ENCODE measurements around the gene TRAP1.
A peak's percentile ranks its signal among the peaks of the same experiment; 100 is the strongest.

DNA sequence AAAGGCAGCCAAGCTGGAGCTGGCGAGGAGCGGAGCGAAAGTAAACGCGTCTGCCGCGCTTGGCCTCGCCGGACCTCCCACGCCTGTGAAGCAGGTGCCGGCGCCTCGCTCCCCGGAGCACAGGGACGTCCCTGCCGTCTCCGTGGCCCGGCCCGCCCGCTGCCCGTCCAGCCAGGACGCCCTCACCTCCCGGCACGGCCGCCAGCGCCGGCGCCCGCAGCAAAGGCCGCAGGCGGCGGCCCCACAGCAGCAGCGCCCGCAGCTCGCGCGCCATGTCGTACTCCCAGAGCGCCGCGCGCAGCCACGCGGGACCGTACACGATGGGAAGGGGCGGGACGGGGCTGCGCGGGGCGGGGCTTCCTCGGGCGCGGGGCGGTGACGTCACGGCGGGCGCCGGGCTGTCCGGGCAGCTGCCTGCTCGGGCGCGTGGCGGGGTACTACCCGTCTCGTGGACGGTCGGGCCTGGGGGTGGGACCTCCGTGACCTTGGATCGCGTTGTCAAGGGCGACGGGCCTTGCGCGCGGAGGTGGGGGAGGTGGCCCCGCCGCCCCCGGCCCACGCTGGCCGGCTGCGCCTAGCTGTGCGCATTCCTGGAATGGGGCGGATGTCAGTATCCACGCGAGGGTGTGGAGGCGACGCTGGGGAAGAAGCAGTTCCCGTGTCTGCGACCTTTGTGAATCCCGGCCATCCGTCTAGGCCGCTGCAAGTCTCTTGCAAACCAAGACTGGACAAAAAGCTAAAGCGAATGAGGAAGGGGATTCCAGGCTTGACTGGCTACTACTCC, at the start of gene TRAP1:
- TF ChIP-seq EZH2 (IDR thresholded peaks at IDR 0.05) (no peak), POLR2AphosphoS5 (IDR thresholded peaks at IDR 0.05; ENCODE audit: borderline replicate concordance, low read depth, low read length) (peak; percentile 79), FOXP2 (optimal IDR thresholded peaks at IDR 0.05; ENCODE audit: control extremely low read depth, extremely low read length, insufficient read depth) (no peak)
